ENCODE data around the gene SMC4. TPM values are rescaled to one million over a fixed set of nuclear protein-coding genes. Genes with fewer than 3 reads are reported as not detected.

The SMC4 gene
- total RNA-seq, 4 donors from 2014 or later, result 25.5 to 53.5 (median 40.7) TPM

DNA sequence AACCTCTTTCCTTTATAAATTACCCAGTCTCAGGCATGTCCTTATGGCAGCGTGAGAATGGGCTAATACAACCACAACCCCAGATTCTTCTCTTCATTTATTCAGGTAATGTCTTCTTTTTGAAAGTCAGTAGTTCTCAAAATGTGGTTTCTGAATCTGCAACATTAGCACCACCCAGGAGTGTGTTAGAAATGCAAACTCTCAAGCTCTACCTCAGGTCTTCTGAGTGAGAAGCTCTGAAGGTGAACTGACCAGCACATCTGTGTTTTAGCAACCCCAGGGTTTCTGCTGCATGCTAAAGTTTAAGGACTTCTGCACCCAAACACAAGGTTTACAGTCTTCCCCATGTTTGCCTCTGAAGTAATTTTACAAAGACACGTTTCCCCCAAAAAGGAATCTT is 72.4 kb downstream of the SMC4 start:
- Histone ChIP-seq H3K27ac (no peak overlapping the region), H3K4me1 (no peaks in the 10 kb centered on the region), H3K4me3 (replicated peaks in 1 of 3) (no peak overlapping the region), H3K36me3 (no peaks in the 10 kb centered on the region), H3K27me3 (no peaks in the 10 kb centered on the region), H3K9me3 (no peaks in the 10 kb centered on the region)
- TF ChIP-seq, protein P1, sequence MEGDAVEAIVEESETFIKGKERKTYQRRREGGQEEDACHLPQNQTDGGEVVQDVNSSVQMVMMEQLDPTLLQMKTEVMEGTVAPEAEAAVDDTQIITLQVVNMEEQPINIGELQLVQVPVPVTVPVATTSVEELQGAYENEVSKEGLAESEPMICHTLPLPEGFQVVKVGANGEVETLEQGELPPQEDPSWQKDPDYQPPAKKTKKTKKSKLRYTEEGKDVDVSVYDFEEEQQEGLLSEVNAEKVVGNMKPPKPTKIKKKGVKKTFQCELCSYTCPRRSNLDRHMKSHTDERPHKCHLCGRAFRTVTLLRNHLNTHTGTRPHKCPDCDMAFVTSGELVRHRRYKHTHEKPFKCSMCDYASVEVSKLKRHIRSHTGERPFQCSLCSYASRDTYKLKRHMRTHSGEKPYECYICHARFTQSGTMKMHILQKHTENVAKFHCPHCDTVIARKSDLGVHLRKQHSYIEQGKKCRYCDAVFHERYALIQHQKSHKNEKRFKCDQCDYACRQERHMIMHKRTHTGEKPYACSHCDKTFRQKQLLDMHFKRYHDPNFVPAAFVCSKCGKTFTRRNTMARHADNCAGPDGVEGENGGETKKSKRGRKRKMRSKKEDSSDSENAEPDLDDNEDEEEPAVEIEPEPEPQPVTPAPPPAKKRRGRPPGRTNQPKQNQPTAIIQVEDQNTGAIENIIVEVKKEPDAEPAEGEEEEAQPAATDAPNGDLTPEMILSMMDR (IDR thresholded peaks at IDR 0.05), result no peak
- TF ChIP-seq POLR2A (IDR thresholded peaks at IDR 0.05), result no peak
- intact Hi-C loops (cut with DNase I), result no loop called here
- DNase-seq, result no peak
- WGBS, 2 donors, result 79 to 83% methylated on average over 2 of the region's 2 CpGs

DNA sequence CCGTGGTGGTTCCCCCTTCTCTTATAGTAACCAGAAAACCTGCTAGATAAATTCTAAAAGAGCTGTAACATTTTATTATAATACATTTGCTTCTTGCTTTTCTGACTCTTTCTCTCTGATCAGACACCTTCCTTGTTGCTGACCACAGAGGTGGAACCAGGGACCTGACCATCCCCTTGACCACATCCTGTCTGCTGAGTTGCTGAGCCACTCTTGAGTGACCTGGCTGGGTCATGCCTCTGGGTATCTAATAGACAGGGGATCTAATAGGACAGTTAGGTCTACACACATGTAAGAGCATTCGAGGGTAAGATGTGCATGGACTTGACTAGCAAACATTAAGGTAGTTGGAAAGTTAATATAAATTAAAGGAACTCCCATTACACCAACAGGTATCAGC is 72.9 kb downstream of the SMC4 start:
- no peaks in the 10 kb centered on the region for H3K4me1 ChIP-seq
- TF ChIP-seq, protein P1 (IDR thresholded peaks at IDR 0.05), result no peak
- no peak for TF ChIP-seq POLR2A (IDR thresholded peaks at IDR 0.05)
- H3K27ac ChIP-seq, result no peak overlapping the region
- H3K9me3 ChIP-seq, result no peaks in the 10 kb centered on the region
- H3K27me3 ChIP-seq, result no peaks in the 10 kb centered on the region
- H3K36me3 ChIP-seq, result no peaks in the 10 kb centered on the region
- DNase-seq, result no peak
- no peak overlapping the region for H3K4me3 ChIP-seq (replicated peaks in 1 of 3)
- 69 to 83% methylated on average over 2 of the region's 2 CpGs for WGBS, 2 donors
- intact Hi-C loops (cut with DNase I), result no loop called here

DNA sequence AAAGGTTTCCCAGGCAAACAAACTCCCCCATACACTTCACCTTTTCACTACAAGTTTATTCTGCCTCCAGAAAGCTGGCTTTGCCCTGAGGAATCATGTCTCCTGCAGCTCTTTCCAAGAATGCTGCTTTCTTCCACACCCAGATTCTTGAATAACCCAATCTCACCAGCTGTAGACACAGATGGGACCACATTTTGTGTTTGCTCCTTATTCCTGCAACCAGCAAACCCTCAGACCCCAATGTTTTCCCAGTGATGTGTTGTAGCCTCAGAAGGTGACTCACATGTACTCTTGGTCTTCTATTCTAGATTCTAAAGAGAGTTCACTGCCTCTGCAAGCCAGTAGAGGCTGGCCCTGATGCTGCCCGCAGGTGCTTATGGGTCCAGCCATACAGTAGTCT is 73.8 kb downstream of the SMC4 start:
- H3K36me3 ChIP-seq, result no peaks in the 10 kb centered on the region
- TF ChIP-seq, protein P1 (IDR thresholded peaks at IDR 0.05), result no peak
- WGBS, 2 donors, result 29 to 44% methylated on average over 1 of the region's 1 CpG
- H3K27ac ChIP-seq, result no peak overlapping the region
- no peak overlapping the region for H3K4me3 ChIP-seq (replicated peaks in 1 of 3)
- H3K27me3 ChIP-seq, result no peaks in the 10 kb centered on the region
- no peaks in the 10 kb centered on the region for H3K9me3 ChIP-seq
- H3K4me1 ChIP-seq, result no peaks in the 10 kb centered on the region
- intact Hi-C loops (cut with DNase I), result no loop called here
- no peak for DNase-seq

DNA sequence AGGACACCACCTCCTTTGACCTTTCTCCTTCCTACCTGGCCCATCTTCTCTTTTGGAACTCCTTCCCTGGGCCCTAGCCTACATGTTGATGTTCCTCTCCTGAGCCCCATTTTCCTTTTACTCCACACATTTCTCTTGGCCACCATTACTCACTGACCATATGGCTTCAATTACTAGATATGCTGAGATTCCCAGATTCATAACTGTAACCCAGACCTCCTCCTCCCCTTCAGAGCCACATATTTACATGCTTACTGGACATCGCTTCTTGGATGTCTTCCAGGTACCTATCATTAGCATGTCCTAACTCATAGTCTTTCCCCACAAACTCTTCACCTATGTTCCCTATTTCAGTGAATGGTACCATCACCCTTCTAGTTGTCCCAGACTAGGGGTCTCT is 74.5 kb downstream of the SMC4 start:
- no peaks in the 10 kb centered on the region for H3K27me3 ChIP-seq
- no peaks in the 10 kb centered on the region for H3K9me3 ChIP-seq
- intact Hi-C loops (cut with DNase I), result no loop called here
- WGBS, 2 donors, result 88% methylated on average over 1 of the region's 1 CpG
- no peaks in the 10 kb centered on the region for H3K4me1 ChIP-seq
- TF ChIP-seq, protein P1 (IDR thresholded peaks at IDR 0.05), result no peak
- no peak for TF ChIP-seq POLR2A (IDR thresholded peaks at IDR 0.05)
- no peak overlapping the region for H3K27ac ChIP-seq
- DNase-seq, result no peak
- H3K36me3 ChIP-seq, result no peaks in the 10 kb centered on the region
- no peak overlapping the region for H3K4me3 ChIP-seq (replicated peaks in 1 of 3)

DNA sequence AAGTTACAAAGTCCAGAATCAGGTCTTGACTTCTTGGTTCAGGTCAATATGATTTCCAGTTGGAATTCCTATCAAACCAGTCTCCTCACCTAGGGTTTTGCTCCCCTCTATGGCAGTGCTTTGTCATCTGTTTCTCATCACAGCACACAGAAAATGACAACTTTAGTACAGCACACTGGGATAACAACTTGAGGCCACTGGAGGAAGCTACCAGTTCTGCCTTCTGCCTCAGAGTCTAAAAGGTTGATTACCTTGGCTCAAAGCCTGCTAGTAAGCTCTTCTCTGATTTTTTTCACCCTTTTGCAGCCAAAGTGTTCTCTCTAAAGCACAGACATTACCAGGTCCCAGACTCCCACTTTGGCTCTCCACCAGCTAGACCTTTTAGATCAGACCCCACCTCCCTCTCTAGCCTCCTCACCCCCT is 75.0 kb downstream of the SMC4 start:
- H3K27ac ChIP-seq, result no peak overlapping the region
- H3K4me3 ChIP-seq (replicated peaks in 1 of 3), result no peak overlapping the region
- no peaks in the 10 kb centered on the region for H3K9me3 ChIP-seq
- TF ChIP-seq, protein P1 (IDR thresholded peaks at IDR 0.05), result no peak
- TF ChIP-seq POLR2A (IDR thresholded peaks at IDR 0.05), result no peak
- no peaks in the 10 kb centered on the region for H3K27me3 ChIP-seq
- H3K36me3 ChIP-seq, result no peaks in the 10 kb centered on the region
- H3K4me1 ChIP-seq, result no peaks in the 10 kb centered on the region
- no peak for DNase-seq
- intact Hi-C loops (cut with DNase I), result no loop called here

Data from thyroid gland (tissue), 4 donors.